ENCODE data around the gene PNO1.

Gene PNO1

GRCh38 chr2:68178432-68178831 lies 20.7 kb downstream of the PNO1 start:
- H3K4me1 ChIP-seq = peaks cover 0 to 7% (median 3%) of the 10 kb centered on the region in 4 donors
- H3K27ac ChIP-seq = no peak overlapping the region
- H3K9me3 ChIP-seq = no peaks in the 10 kb centered on the region
- no peaks in the 10 kb centered on the region for H3K27me3 ChIP-seq
- TF ChIP-seq CTCF (IDR thresholded peaks at IDR 0.05) = no peak
- intact Hi-C loops (cut with DNase I; ENCODE audit: low total_unique reads) = no loop called here
- DNase-seq = no peak
- H3K4me3 ChIP-seq = no peak overlapping the region
- peaks cover 19 to 50% (median 25%) of the 10 kb centered on the region in 3 donors for H3K36me3 ChIP-seq

DNA sequence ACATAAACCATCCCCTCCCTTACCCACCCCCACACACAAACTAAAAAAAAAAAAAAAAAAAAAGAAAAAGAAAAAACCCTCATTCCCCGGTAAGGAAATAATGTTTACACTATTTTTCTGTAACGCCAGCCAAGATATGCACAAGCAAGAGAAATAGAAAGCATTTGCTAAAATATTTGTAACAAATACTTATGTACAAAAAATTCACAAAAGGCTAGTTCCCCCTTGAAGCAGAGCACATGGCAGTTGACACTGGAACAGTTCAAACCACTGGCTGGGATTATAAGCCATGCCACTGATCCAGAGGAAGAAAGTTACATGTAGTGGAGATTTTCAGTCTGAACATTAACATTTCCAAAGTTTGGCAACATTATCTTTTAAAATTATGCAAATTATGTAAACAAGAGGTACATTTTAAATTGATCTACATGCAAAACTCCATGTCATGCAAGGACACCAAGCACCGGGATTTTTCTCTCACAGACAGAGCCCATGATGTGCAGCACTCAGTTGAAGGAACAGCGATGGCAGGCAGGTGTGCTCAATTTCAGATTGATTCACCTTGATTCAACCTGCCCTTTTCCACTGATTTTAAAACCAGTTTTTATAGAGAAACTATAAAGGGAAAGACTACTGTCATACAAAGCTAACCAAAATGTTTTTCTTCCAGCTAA lies 21.4 kb downstream of the PNO1 start:
- Histone ChIP-seq H3K4me1 (peaks cover 0 to 13% (median 6%) of the 10 kb centered on the region in 4 donors), H3K9me3 (no peaks in the 10 kb centered on the region), H3K4me3 (no peak overlapping the region), H3K27me3 (no peaks in the 10 kb centered on the region), H3K36me3 (peaks cover 19 to 46% (median 20%) of the 10 kb centered on the region in 3 donors), H3K27ac (no peak overlapping the region)
- no peak for TF ChIP-seq CTCF (IDR thresholded peaks at IDR 0.05)
- DNase-seq = no peak
- intact Hi-C loops (cut with DNase I; ENCODE audit: low total_unique reads) = no loop called here

DNA sequence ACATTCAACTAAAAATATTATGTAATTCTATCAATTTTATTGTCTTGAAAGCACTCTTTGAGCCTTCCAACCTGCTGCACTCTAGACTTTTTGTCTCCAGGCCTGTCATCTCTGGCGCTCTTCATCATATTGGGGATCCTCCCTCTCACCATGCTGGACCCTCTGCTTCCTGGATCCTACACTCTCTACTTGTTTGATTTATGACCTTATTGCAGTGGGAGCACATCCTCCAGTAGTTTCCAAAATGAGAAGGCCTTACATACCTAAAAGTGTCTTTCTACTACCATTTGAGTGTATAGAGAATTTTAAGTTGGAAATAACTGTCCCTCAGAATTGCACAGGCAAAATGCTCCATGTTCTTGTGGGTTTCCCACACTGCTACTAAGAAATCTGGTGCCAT lies 25.2 kb downstream of the PNO1 start:
- no peak for TF ChIP-seq CTCF (IDR thresholded peaks at IDR 0.05)
- no peak overlapping the region for H3K4me3 ChIP-seq
- intact Hi-C loops (cut with DNase I; ENCODE audit: low total_unique reads) = no loop called here
- peaks cover 8 to 17% (median 12%) of the 10 kb centered on the region in 3 donors for H3K36me3 ChIP-seq
- no peak for DNase-seq
- H3K9me3 ChIP-seq = no peaks in the 10 kb centered on the region
- H3K4me1 ChIP-seq = peaks cover 0 to 32% (median 8%) of the 10 kb centered on the region in 4 donors
- no peak overlapping the region for H3K27ac ChIP-seq
- H3K27me3 ChIP-seq = no peaks in the 10 kb centered on the region

- DNase-seq = no peak
- peak; percentile 33 to 37 for TF ChIP-seq CTCF (IDR thresholded peaks at IDR 0.05)
- Histone ChIP-seq H3K27me3 (no peaks in the 10 kb centered on the region), H3K27ac (no peak overlapping the region), H3K4me3 (no peak overlapping the region), H3K9me3 (no peaks in the 10 kb centered on the region), H3K4me1 (peaks cover 0 to 32% (median 8%) of the 10 kb centered on the region in 4 donors), H3K36me3 (peaks cover 0 to 4% (median 3%) of the 10 kb centered on the region in 3 donors)
- intact Hi-C loops (cut with DNase I; ENCODE audit: low total_unique reads) = no loop called here
Observed at GRCh38 chr2:68185541-68186164, 28.0 kb downstream of the PNO1 start.

DNA sequence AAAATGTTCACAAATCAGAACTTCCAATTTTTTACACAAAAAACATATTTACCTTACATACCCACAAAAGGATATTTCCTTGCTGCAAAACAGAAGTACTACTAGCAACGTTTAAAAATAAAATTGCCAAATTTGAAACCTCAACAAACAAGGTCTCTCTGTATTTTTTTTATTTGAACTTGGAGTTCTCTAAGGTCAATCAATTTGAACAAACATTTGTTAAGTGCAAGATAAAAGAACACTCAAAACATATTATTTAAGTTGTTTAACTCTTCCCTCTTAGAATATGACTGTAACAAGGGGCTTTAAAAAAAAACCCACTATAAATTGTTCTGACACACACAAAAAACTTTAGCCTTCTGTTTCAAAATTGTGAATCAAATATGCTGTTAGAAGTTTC lies 29.6 kb downstream of the PNO1 start:
- no peak overlapping the region for H3K27ac ChIP-seq
- no peaks in the 10 kb centered on the region for H3K36me3 ChIP-seq
- intact Hi-C loops (cut with DNase I; ENCODE audit: low total_unique reads) = no loop called here
- no peak for TF ChIP-seq CTCF (IDR thresholded peaks at IDR 0.05)
- H3K9me3 ChIP-seq = no peaks in the 10 kb centered on the region
- no peak overlapping the region for H3K4me3 ChIP-seq
- H3K4me1 ChIP-seq = peaks cover 0 to 32% (median 8%) of the 10 kb centered on the region in 4 donors
- H3K27me3 ChIP-seq = no peaks in the 10 kb centered on the region
- no peak for DNase-seq
